ENCODE measurements around the gene ARHGEF7.

Gene ARHGEF7

GRCh38 chr13:111139873-111140561 lies 24.9 kb downstream of the ARHGEF7 start:
- peak; percentile 98 for DNase-seq

- no peak for DNase-seq
These were observed 25.5 kb downstream of the ARHGEF7 start for GRCh38 chr13:111140562-111141105.

- DNase-seq = no peak
These were observed 27.4 kb downstream of the ARHGEF7 start for GRCh38 chr13:111142472-111142871.

- no peak for DNase-seq
These were observed 28.9 kb downstream of the ARHGEF7 start for GRCh38 chr13:111143865-111144540.

- DNase-seq = no peak
These were observed 30.0 kb downstream of the ARHGEF7 start for GRCh38 chr13:111145071-111145470.

- DNase-seq = peak; percentile 68
These were observed 30.4 kb downstream of the ARHGEF7 start for GRCh38 chr13:111145506-111145905.

GRCh38 chr13:111152844-111153243 lies 37.7 kb downstream of the ARHGEF7 start:
- DNase-seq = peak; percentile 48

GRCh38 chr13:111153279-111153976 lies 38.3 kb downstream of the ARHGEF7 start:
- DNase-seq = peak; percentile 98

- DNase-seq = peak; percentile 80
These were observed 38.8 kb downstream of the ARHGEF7 start for GRCh38 chr13:111153977-111154332.

- no peak for DNase-seq
These were observed 41.3 kb downstream of the ARHGEF7 start for GRCh38 chr13:111156421-111156820.

GRCh38 chr13:111158136-111158805 lies 43.2 kb downstream of the ARHGEF7 start:
- no peak for DNase-seq

- DNase-seq = no peak
These were observed 44.5 kb downstream of the ARHGEF7 start for GRCh38 chr13:111159362-111160320.

- no peak for DNase-seq
These were observed 45.5 kb downstream of the ARHGEF7 start for GRCh38 chr13:111160648-111161047.

- DNase-seq = no peak
These were observed 46.8 kb downstream of the ARHGEF7 start for GRCh38 chr13:111161601-111162600.

- no peak for DNase-seq
These were observed 50.3 kb downstream of the ARHGEF7 start for GRCh38 chr13:111165241-111166010.

GRCh38 chr13:111166882-111167675 lies 52.0 kb downstream of the ARHGEF7 start:
- no peak for DNase-seq

GRCh38 chr13:111168107-111168506 lies 53.0 kb downstream of the ARHGEF7 start:
- DNase-seq = peak; percentile 63

GRCh38 chr13:111171112-111171511 lies 56.0 kb downstream of the ARHGEF7 start:
- DNase-seq = no peak

- no peak for DNase-seq
These were observed 56.5 kb downstream of the ARHGEF7 start for GRCh38 chr13:111171629-111172028.
